GM23248 (cell line): ENCODE results near the gene UBXN6. TPM values are rescaled to one million over a fixed set of nuclear protein-coding genes. Genes with fewer than 3 reads are reported as not detected.

Experiments
- DNase-seq: peaks from one replicate; pipeline ENCODE4 v3.0.0-alpha.2; 2015
- H2AFZ ChIP-seq: fragments of 200-600 bp; sonication (generic); 2 replicates; pipeline ENCODE4 v1.6.1; 2016; ENCODE audit warnings: antibody characterized with exemption
- H3F3A ChIP-seq: fragments of 200-600 bp; sonication (generic); 2 replicates; pipeline ENCODE4 v1.6.1; 2016; ENCODE audit warnings: mild to moderate bottlenecking, antibody characterized with exemption, mixed run types; ENCODE audit not compliant: insufficient read depth
- H3K27ac ChIP-seq: fragments of 200-600 bp; sonication (generic); 2 replicates; pipeline ENCODE4 v1.5.1; 2016; ENCODE audit warnings: mild to moderate bottlenecking
- H3K27me3 ChIP-seq: fragments of 200-600 bp; sonication (generic); replicated peaks from 2 replicates; pipeline ENCODE4 v1.6.1; 2016; ENCODE audit warnings: mild to moderate bottlenecking; ENCODE audit not compliant: insufficient read depth
- H3K36me3 ChIP-seq: fragments of 200-600 bp; sonication (generic); 2 replicates; pipeline ENCODE4 v1.6.1; 2016; ENCODE audit warnings: low read depth, mild to moderate bottlenecking
- H3K4me1 ChIP-seq: fragments of 200-600 bp; sonication (generic); 2 replicates; pipeline ENCODE4 v1.6.1; 2016; ENCODE audit warnings: mild to moderate bottlenecking; ENCODE audit not compliant: insufficient read depth
- H3K4me2 ChIP-seq: fragments of 200-600 bp; sonication (generic); one replicate; pipeline ENCODE4 v1.6.1; 2016; ENCODE audit warnings: mild to moderate bottlenecking; ENCODE audit not compliant: unreplicated experiment
- H3K4me3 ChIP-seq: fragments of 200-600 bp; sonication (generic); 2 replicates; pipeline ENCODE4 v1.5.1; 2016; ENCODE audit warnings: mild to moderate bottlenecking
- H3K79me2 ChIP-seq: fragments of 200-600 bp; sonication (generic); 2 replicates; pipeline ENCODE4 v1.6.1; 2016; ENCODE audit warnings: mild to moderate bottlenecking; ENCODE audit not compliant: insufficient read depth
- H3K9ac ChIP-seq: fragments of 200-600 bp; sonication (generic); 2 replicates; pipeline ENCODE4 v1.6.1; 2016; ENCODE audit warnings: mild to moderate bottlenecking
- H3K9me2 ChIP-seq: fragments of 200-600 bp; sonication (generic); 2 replicates; pipeline ENCODE4 v1.6.1; 2016; ENCODE audit warnings: mixed run types, mild to moderate bottlenecking, moderate library complexity; ENCODE audit not compliant: insufficient read depth
- H3K9me3 ChIP-seq: fragments of 200-600 bp; sonication (generic); one replicate; pipeline ENCODE4 v1.6.1; 2017; ENCODE audit warnings: low read depth
- H4K20me1 ChIP-seq: fragments of 200-600 bp; sonication (generic); 2 replicates; pipeline ENCODE4 v1.6.0; 2016; ENCODE audit not compliant: insufficient read depth
- EZH2 ChIP-seq: fragments of 200-600 bp; sonication (generic); IDR thresholded peaks from 2 replicates; pipeline ENCODE4 v1.6.1; 2018; ENCODE audit warnings: antibody characterized with exemption, mild to moderate bottlenecking; ENCODE audit not compliant: insufficient read depth, poor library complexity, severe bottlenecking
- EZH2phosphoT487 ChIP-seq: fragments of 200-600 bp; sonication (generic); IDR thresholded peaks from 2 replicates; pipeline ENCODE4 v1.6.1; 2018; ENCODE audit warnings: antibody characterized with exemption, moderate library complexity, mild to moderate bottlenecking, low read depth; ENCODE audit not compliant: insufficient read depth
- WGBS, 2 experiments: methylation state at CpG; one replicate each; pipeline ENCODE4 v1.1.6; 2015 to 2017; ENCODE audit warnings: low lambda C conversion rate in 2 of 2, low coverage in 1 of 2; ENCODE audit errors: missing lambda C conversion rate in 2 of 2; 5-methylcytosine and 5-hydroxymethylcytosine counted together
- in situ Hi-C: fragments of 300-500 bp; cut with MboI; formaldehyde crosslinking; loops from 2 replicates; pipeline ENCODE4 v1.15.0; 2020
- polyA plus RNA-seq: library from polyadenylated mRNA; unstranded; fragments of >200 nt; fragmentation: Nextera tagmentation; extraction: Ambion mirVana; gene quantifications from 2 replicates; pipeline ENCODE4 v1.2.1, GENCODE V29; 2016
- total RNA-seq: library from RNA; depleted of rRNA; stranded (reverse); fragments of >200 nt; shearing (Covaris generic); gene quantifications from 2 replicates; pipeline ENCODE4 v1.2.3, GENCODE V29; 2014; rRNA removed

Gene UBXN6, protein sequence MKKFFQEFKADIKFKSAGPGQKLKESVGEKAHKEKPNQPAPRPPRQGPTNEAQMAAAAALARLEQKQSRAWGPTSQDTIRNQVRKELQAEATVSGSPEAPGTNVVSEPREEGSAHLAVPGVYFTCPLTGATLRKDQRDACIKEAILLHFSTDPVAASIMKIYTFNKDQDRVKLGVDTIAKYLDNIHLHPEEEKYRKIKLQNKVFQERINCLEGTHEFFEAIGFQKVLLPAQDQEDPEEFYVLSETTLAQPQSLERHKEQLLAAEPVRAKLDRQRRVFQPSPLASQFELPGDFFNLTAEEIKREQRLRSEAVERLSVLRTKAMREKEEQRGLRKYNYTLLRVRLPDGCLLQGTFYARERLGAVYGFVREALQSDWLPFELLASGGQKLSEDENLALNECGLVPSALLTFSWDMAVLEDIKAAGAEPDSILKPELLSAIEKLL
- total RNA-seq (113 and 118 TPM in 2 replicates), polyA plus RNA-seq (45.8 and 48.8 TPM in 2 replicates)

DNA sequence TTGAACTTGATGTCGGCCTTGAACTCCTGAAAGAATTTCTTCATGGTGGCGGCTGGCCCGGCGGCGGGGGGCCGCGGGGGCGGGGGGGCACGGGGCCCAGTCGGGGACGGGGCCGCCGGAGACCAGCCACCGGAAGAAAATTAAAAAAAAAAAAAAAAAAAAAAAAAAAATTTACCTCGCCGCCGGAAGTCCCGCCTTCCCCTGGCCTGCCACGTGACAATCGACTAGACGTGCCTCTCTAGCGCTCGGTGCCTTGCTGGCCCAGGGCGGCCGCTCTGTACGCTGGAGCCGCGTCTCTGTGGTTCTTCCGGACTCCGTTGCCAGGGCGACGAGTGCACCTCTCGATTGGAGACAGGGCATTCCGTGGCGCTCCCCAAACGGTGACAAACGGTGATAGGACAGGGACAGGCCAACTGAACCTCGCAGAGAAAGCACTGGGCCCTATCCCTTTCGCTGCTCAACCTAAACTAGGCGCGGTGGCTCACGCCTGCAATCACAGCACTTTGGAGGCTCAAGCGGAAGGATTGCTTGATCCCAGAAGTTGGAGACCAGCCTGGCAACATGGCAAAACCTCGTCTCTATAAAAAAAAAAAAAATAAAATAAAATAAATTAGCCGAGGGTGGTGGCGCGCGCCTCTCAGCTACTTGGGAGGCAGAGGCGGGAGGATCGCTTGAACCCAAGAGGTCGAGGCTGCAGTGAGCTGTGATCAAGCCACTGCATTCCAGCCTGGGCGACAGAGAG, at the start of gene UBXN6:
Gene UBXN6, minus strand, starts transcription at position 141 of the 742 bp plus-strand sequence. Its CDS starts 97 bp downstream, at position 44.
- TF ChIP-seq EZH2phosphoT487, result no peak
- no peak for TF ChIP-seq EZH2
- Histone ChIP-seq H3K4me1 (peaks cover 8% of the 10 kb centered on the region; the same call in 1 of the 2 replicates), H3K4me3 (peak within 1 kb of the TSS; percentile 85), H4K20me1 (no peaks in the 10 kb centered on the region), H3K27me3 (no peaks in the 10 kb centered on the region), H3K4me2 (peak within 1 kb of the TSS; percentile 93), H3K79me2 (peaks cover 40% of the 10 kb centered on the region), H3K9me2 (no peaks in the 10 kb centered on the region), H3K27ac (peak within 1 kb of the TSS; percentile 94), H3K9me3 (no peaks in the 10 kb centered on the region), H3K36me3 (no peaks in the 10 kb centered on the region), H2AFZ (peak within 1 kb of the TSS; percentile 60), H3F3A (0 out of 2 replicates have a peak, but pooled peaks cover 4% of the 10 kb centered on the region), H3K9ac (peak within 1 kb of the TSS; percentile 98)
- DNase-seq, result peak; percentile 100
- in situ Hi-C loops, result no loop called here
- WGBS, 2 experiments, result 4 to 7% methylated on average over 40 to 52 of the region's 52 CpGs

DNA sequence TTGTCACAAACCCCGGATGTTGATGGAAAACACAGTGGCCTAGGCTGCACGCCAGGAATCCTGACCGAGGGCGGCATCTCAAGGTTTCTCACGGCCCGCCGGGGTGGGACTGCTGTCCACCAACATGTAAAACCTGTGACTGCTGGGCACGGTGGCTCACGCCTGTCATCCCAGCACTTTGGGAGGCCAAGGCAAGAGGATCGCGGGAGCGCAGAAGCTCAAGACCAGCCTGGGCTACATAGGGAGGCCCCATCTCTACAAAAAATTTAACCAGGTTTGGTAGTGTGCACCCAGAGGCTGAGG, 49.5 kb upstream of the UBXN6 start:
- DNase-seq, result no peak
- H3K27me3 ChIP-seq, result no peaks in the 10 kb centered on the region
- H4K20me1 ChIP-seq, result no peaks in the 10 kb centered on the region
- no peaks in the 10 kb centered on the region; the same call in 1 of the 2 replicates for H3K36me3 ChIP-seq
- no peak overlapping the region for H3K4me3 ChIP-seq
- no peak overlapping the region for H3K4me2 ChIP-seq
- no peaks in the 10 kb centered on the region for H3K9me3 ChIP-seq
- no peaks in the 10 kb centered on the region for H3K79me2 ChIP-seq
- H3K27ac ChIP-seq, result no peak overlapping the region
- TF ChIP-seq EZH2 (no peak), EZH2phosphoT487 (no peak)
- in situ Hi-C loops, result no loop called here
- H2AFZ ChIP-seq, result no peak overlapping the region
- no peak overlapping the region for H3K9ac ChIP-seq
- H3F3A ChIP-seq, result no peaks in the 10 kb centered on the region
- WGBS, 2 experiments, result 86% methylated on average over 12 of the region's 12 CpGs
- no peaks in the 10 kb centered on the region for H3K9me2 ChIP-seq
- peaks cover 8% of the 10 kb centered on the region; the same call in 1 of the 2 replicates for H3K4me1 ChIP-seq

DNA sequence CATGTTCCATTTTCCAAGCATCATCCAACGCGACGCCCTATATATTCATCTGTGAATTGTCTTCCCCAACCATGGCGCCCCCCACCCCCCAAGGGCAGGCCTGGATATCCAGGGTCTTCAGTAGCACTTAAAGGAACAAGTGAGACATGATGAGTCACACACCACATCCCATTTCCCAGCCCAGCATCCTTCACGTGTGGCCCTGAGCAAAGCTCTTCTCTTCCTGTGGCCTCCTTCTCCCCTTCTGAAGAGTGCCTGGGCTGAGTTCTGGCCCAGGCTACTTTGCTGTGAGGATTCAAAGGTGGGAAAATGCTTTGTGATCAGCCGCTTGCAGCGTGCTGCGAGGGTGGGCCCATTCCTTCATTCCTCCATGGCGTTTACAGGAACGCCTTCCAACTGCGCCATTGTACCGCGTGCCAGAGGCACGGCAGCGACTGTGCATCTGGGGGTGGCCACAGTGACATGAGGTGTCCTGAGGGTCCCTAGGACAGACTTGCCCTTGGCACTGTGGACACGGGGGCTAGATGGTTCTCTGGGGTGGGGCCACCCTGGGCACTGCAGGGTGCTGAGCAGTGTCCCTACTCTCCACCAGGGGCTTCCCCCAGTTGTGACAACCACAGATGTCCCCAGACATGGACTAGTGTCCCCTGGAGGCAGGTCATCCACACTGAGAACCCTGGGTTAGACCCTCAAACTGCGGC, 49.0 kb upstream of the UBXN6 start:
- TF ChIP-seq EZH2phosphoT487, result no peak
- TF ChIP-seq EZH2, result no peak
- H3K4me2 ChIP-seq, result no peak overlapping the region
- no peaks in the 10 kb centered on the region for H4K20me1 ChIP-seq
- whole genome bisulfite sequencing, 2 experiments, result 77 to 80% methylated on average over 17 of the region's 17 CpGs
- H3K79me2 ChIP-seq, result no peaks in the 10 kb centered on the region
- H3K4me3 ChIP-seq, result no peak overlapping the region
- H3K9me3 ChIP-seq, result no peaks in the 10 kb centered on the region
- no peak overlapping the region for H3K9ac ChIP-seq
- no peaks in the 10 kb centered on the region for H3K9me2 ChIP-seq
- no peak overlapping the region for H2AFZ ChIP-seq
- no peaks in the 10 kb centered on the region; the same call in 1 of the 2 replicates for H3K36me3 ChIP-seq
- H3K27me3 ChIP-seq, result no peaks in the 10 kb centered on the region
- peaks cover 8% of the 10 kb centered on the region; the same call in 1 of the 2 replicates for H3K4me1 ChIP-seq
- in situ Hi-C loops, result no loop called here
- peak; percentile 75 for DNase-seq
- no peak overlapping the region for H3K27ac ChIP-seq
- no peaks in the 10 kb centered on the region for H3F3A ChIP-seq
